Fibroblast of lung (primary cell): ENCODE data around the gene LEUTX. TPM values are rescaled to one million over a fixed set of nuclear protein-coding genes. Genes with fewer than 3 reads are reported as not detected.

Experiments used
- DNase-seq, 2 donors: peaks; one replicate each; pipeline versions ENCODE4 v3.0.0 to v3.0.0-alpha.2; 2010; ENCODE audit warnings: low read depth in 2 of 2
- H2AFZ ChIP-seq: 2 replicates; pipeline ENCODE4 v1.5.1; 2012; ENCODE audit warnings: low read length, control low read depth, inconsistent platforms
- H3K27ac ChIP-seq: 2 replicates; pipeline ENCODE4 v1.5.1; 2011; ENCODE audit warnings: low read length, control low read depth; ENCODE audit not compliant: insufficient read depth
- H3K27me3 ChIP-seq: 2 replicates; pipeline ENCODE4 v1.5.1; 2011; ENCODE audit warnings: mild to moderate bottlenecking, low read length; ENCODE audit not compliant: control insufficient read depth, insufficient read depth
- H3K36me3 ChIP-seq: 2 replicates; pipeline ENCODE4 v1.5.1; 2011; ENCODE audit warnings: low read length; ENCODE audit not compliant: control insufficient read depth, insufficient read depth
- H3K4me1 ChIP-seq: 2 replicates; pipeline ENCODE4 v1.5.1; 2011; ENCODE audit warnings: low read length; ENCODE audit not compliant: control insufficient read depth, insufficient read depth; ENCODE audit errors: extremely low read depth
- H3K4me2 ChIP-seq: 2 replicates; pipeline ENCODE4 v1.5.1; 2011; ENCODE audit warnings: low read length, control low read depth; ENCODE audit not compliant: insufficient read depth; ENCODE audit errors: extremely low read depth
- H3K4me3 ChIP-seq, 4 experiments: fragments of 200-600 bp in 1 of 4; sonication (generic) in 1 of 4; replicated peaks in 1 of 4; 2 replicates each; pipeline ENCODE4 v1.5.1; 2011 to 2016; ENCODE audit warnings: low read length in 4 of 4, low read depth in 3 of 4, mild to moderate bottlenecking in 3 of 4, control low read depth in 2 of 4, inconsistent platforms in 1 of 4, mixed read lengths in 1 of 4; ENCODE audit not compliant: insufficient read depth in 1 of 4; ENCODE audit errors: control extremely low read depth in 1 of 4
- H3K79me2 ChIP-seq: 2 replicates; pipeline ENCODE4 v1.5.1; 2012; ENCODE audit warnings: mild to moderate bottlenecking, low read length, inconsistent platforms; ENCODE audit not compliant: control insufficient read depth, insufficient read depth
- H3K9ac ChIP-seq: 2 replicates; pipeline ENCODE4 v1.5.1; 2011; ENCODE audit warnings: mild to moderate bottlenecking, low read length, control low read depth; ENCODE audit not compliant: insufficient read depth
- H3K9me3 ChIP-seq: 2 replicates; pipeline ENCODE4 v1.5.1; 2012; ENCODE audit warnings: low read depth, low read length; ENCODE audit not compliant: control insufficient read depth, insufficient read depth
- H4K20me1 ChIP-seq: 2 replicates; pipeline ENCODE4 v1.5.1; 2011; ENCODE audit warnings: low read length; ENCODE audit not compliant: control insufficient read depth, insufficient read depth; ENCODE audit errors: extremely low read depth
- CTCF ChIP-seq, 2 donors: IDR thresholded peaks in 1 of 2; conservative IDR thresholded peaks in 1 of 2; 1 replicate in 1 of 2; 2 replicates in 1 of 2; pipeline ENCODE4 v1.5.1; 2011 to 2012; ENCODE audit warnings: low read length in 2 of 2, control low read depth in 1 of 2, inconsistent platforms in 1 of 2, low read depth in 1 of 2, mild to moderate bottlenecking in 1 of 2
- EZH2 ChIP-seq: IDR thresholded peaks from 2 replicates; pipeline ENCODE4 v1.5.1; 2012; ENCODE audit warnings: low read length, control low read depth, mild to moderate bottlenecking; ENCODE audit errors: missing control alignments
- polyA plus RNA-seq, 2 donors: library from polyadenylated mRNA; depleted of rRNA in 1 of 2; stranded (reverse) in 1 of 2; unstranded in 1 of 2; fragments of >200 nt; gene quantifications; 2 replicates each; pipeline ENCODE4 v1.2.1, GENCODE V29; 2011 to 2012; ENCODE audit warnings: missing spikeins in 1 of 2
- total RNA-seq: library from RNA; depleted of rRNA; stranded (reverse); fragments of >200 nt; gene quantifications from 2 replicates; pipeline ENCODE4 v1.2.1, GENCODE V29; 2014

LEUTX gene
- total and polyA plus RNA-seq, 2 donors (not counting 1 experiment from before 2014, with no cell fraction given): not detected

- H3K4me1 ChIP-seq: no peaks in the 10 kb centered on the region
Measured at GRCh38 chr19:39795001-39795400, 16.3 kb downstream of the LEUTX start.

GRCh38 chr19:39796000-39796498, 17.4 kb downstream of the LEUTX start:
- Histone ChIP-seq H2AFZ (no peak overlapping the region), H3K4me1 (no peaks in the 10 kb centered on the region), H3K9me3 (no peaks in the 10 kb centered on the region), H4K20me1 (no peaks in the 10 kb centered on the region), H3K27ac (no peak overlapping the region), H3K9ac (no peak overlapping the region), H3K4me3 (no peak overlapping the region), H3K36me3 (no peaks in the 10 kb centered on the region), H3K79me2 (no peaks in the 10 kb centered on the region), H3K27me3 (no peaks in the 10 kb centered on the region), H3K4me2 (no peak overlapping the region)
- TF ChIP-seq CTCF (conservative IDR thresholded peaks at IDR 0.05 in 1 of 2, IDR thresholded peaks at IDR 0.05 in 1 of 2; ENCODE audit: low read depth in 1 of 2, low read length in 2 of 2): no peak
- TF ChIP-seq EZH2: no peak
- no peak for DNase-seq

More at GRCh38 chr19:39795001-39795400, 16.3 kb downstream of the LEUTX start:
- H4K20me1 ChIP-seq: no peaks in the 10 kb centered on the region
- TF ChIP-seq EZH2 (no peak), CTCF (conservative IDR thresholded peaks at IDR 0.05 in 1 of 2, IDR thresholded peaks at IDR 0.05 in 1 of 2; ENCODE audit: low read depth in 1 of 2, low read length in 2 of 2) (no peak)
- H3K27me3 ChIP-seq: no peaks in the 10 kb centered on the region
- no peaks in the 10 kb centered on the region for H3K79me2 ChIP-seq
- no peak overlapping the region for H2AFZ ChIP-seq
- no peak overlapping the region for H3K9ac ChIP-seq
- H3K36me3 ChIP-seq: no peaks in the 10 kb centered on the region
- H3K4me2 ChIP-seq: no peak overlapping the region
- no peak overlapping the region for H3K4me3 ChIP-seq
- H3K9me3 ChIP-seq: no peaks in the 10 kb centered on the region
- no peak for DNase-seq
- no peak overlapping the region for H3K27ac ChIP-seq

GRCh38 chr19:39797083-39797482, 18.4 kb downstream of the LEUTX start:
- Histone ChIP-seq H3K9me3 (no peaks in the 10 kb centered on the region), H3K27me3 (no peaks in the 10 kb centered on the region), H3K4me1 (no peaks in the 10 kb centered on the region), H3K4me2 (no peak overlapping the region), H3K4me3 (no peak overlapping the region), H4K20me1 (no peaks in the 10 kb centered on the region), H3K36me3 (no peaks in the 10 kb centered on the region), H3K27ac (no peak overlapping the region), H3K9ac (no peak overlapping the region), H3K79me2 (no peaks in the 10 kb centered on the region), H2AFZ (no peak overlapping the region)
- DNase-seq: no peak
- TF ChIP-seq EZH2 (no peak), CTCF (conservative IDR thresholded peaks at IDR 0.05 in 1 of 2, IDR thresholded peaks at IDR 0.05 in 1 of 2; ENCODE audit: low read depth in 1 of 2, low read length in 2 of 2) (no peak)
